ENCODE measurements around the gene OVOL1.
"Not testable (repeated sequence)": the region's sequence is repeated elsewhere in the genome, so short reads cannot be mapped to it uniquely, and the experiment has no call there.

The OVOL1 gene

DNA sequence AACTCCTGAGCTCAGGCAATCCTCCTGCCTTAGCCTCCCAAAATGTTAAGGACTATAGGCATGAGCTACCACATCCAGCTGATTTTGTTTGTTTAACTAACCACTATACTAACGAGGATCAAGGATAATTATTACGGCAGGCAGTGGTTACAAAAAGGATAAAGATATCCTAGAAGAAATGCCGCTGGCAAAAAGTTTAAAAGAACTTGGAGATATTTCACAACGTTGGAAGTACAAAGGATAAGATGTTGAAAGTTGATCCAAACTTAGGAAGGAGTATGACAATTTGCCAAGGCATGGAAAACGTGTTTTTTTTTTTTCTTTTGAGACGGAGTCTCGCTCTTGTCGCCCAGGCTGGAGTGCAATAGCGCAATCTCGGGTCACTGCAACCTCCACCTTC lies 19.5 kb upstream of the OVOL1 start:
- no peaks in the 10 kb centered on the region for H3K4me1 ChIP-seq (ENCODE audit: insufficient read depth, low read length)
- H3K9me3 ChIP-seq (ENCODE audit: insufficient read depth, low read depth, low read length) = no peaks in the 10 kb centered on the region
- no peaks in the 10 kb centered on the region for H3K27me3 ChIP-seq (ENCODE audit: insufficient read depth, low read length)
- no peaks in the 10 kb centered on the region for H3K36me3 ChIP-seq (ENCODE audit: insufficient read depth, low read depth, low read length)
- no peak overlapping the region for H3K27ac ChIP-seq (ENCODE audit: low read length)
- no peak overlapping the region for H3K4me3 ChIP-seq (ENCODE audit: low read length)
- H3K9ac ChIP-seq (ENCODE audit: low read depth, low read length) = no peak overlapping the region

DNA sequence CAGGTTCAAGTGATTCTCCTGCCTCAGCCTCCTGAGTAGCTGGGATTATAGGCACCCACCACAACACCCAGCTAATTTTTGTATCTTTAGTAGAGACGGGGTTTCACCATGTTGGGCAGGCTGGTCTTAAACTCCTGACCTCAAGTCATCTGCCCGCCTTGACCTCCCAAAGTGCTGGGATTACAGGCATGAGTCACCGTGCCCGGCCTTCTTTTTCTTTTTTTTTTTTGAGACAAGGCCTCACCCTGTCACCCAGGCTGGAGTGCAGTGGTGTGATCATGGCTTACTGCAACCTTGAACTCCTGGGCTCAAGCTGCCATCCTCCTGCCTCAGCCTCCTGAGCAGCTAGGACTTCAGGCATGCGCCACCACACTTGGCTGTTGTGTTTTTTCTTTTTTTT lies 19.1 kb upstream of the OVOL1 start:
- not testable (repeated sequence) for H3K4me1 ChIP-seq (ENCODE audit: insufficient read depth, low read length); H3K9me3 ChIP-seq (ENCODE audit: insufficient read depth, low read depth, low read length); H3K4me3 ChIP-seq (ENCODE audit: low read length); H3K36me3 ChIP-seq (ENCODE audit: insufficient read depth, low read depth, low read length); H3K27me3 ChIP-seq (ENCODE audit: insufficient read depth, low read length); H3K9ac ChIP-seq (ENCODE audit: low read depth, low read length); H3K27ac ChIP-seq (ENCODE audit: low read length)

DNA sequence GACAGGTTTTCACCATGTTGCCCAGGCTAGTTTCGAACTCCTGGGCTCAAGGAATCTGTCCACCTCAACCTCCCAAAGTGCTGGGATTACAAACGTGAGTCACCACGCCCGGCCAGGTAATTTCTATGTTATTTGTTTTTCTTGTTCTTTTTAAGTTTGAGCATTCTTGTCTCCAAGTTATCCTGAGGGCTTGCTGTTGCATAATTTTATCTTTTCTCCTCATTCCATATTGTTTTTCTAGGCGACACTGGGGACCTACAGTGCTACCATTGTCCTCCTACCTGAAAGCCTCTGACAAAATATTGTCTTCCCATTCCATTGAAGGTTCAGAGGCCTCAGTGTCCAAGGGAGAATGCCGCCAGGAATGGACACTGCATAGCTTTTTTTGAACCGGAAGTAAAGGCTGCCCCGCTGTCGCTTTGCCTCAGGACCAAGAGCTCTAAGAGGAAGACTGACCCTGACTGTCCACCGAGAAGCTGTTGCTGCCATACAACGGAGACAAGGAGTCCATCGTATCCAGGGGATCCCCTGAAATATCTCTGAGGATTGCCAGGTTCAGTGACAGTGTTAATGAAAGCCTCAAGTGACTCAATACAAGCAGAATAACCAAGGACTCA lies 15.8 kb upstream of the OVOL1 start:
- Histone ChIP-seq H3K36me3 (ENCODE audit: insufficient read depth, low read depth, low read length) (no peaks in the 10 kb centered on the region), H3K4me1 (ENCODE audit: insufficient read depth, low read length) (no peaks in the 10 kb centered on the region), H3K9me3 (ENCODE audit: insufficient read depth, low read depth, low read length) (no peaks in the 10 kb centered on the region), H3K9ac (ENCODE audit: low read depth, low read length) (no peak overlapping the region), H3K4me3 (ENCODE audit: low read length) (no peak overlapping the region), H3K27me3 (ENCODE audit: insufficient read depth, low read length) (no peaks in the 10 kb centered on the region), H3K27ac (ENCODE audit: low read length) (no peak overlapping the region)

DNA sequence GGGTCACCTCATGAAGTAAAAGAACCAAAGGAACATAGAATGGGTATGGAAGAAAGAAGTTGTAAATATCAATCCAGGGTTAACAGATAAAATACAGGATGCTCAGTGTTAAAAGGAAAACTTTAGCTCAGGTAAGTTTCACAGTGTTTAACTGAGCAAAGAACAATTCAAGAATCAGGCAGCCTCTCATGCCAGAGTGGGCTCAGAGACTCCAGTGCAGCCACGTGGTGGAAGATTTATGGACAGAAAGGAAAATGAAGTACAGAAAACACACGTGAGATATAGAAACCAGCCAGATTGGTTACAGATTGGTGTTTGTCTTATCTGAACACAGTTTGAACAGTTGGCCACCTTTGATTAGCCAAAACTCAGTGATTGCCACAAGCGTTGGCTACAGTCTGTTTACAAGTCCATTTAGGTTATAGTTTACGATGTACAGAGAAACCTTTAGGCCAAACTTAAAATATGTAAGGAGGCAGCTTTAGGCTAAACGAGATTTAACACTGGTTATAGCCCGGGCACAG lies 15.2 kb upstream of the OVOL1 start:
- Histone ChIP-seq H3K4me3 (ENCODE audit: low read length) (no peak overlapping the region), H3K27me3 (ENCODE audit: insufficient read depth, low read length) (no peaks in the 10 kb centered on the region), H3K4me1 (ENCODE audit: insufficient read depth, low read length) (no peaks in the 10 kb centered on the region), H3K9ac (ENCODE audit: low read depth, low read length) (no peak overlapping the region), H3K27ac (ENCODE audit: low read length) (no peak overlapping the region), H3K9me3 (ENCODE audit: insufficient read depth, low read depth, low read length) (no peaks in the 10 kb centered on the region), H3K36me3 (ENCODE audit: insufficient read depth, low read depth, low read length) (peaks cover 4% of the 10 kb centered on the region; the same call in 1 of the 2 replicates)

DNA sequence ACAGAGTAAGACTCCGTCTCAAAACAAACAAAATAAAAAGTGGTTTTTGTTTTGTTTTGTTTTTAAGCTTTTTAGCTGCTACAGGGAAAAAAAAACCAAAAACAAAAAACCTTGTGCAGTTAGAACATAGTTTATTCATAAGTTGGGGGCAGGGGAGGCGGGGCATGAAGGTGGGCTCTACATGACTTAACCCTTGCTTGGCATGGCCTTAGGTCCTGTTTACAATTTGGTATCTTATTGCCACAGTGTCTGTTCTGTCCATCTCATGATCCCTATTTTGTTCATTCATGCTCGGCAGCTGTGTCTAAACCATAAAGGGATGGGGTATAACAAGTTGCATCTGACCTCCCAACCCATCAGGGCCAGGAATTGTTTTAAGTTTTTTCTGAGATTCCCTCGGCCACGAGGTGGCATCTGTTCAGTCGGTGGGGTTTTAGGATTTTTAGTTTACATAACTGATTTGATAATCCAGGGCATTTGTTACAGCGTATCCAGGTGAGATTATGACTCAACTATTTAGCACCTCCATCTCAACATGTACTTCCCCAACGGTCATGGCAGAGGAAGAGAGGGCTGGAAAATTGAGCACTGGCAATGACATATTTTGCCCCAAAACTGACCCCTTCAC lies 13.0 kb upstream of the OVOL1 start:
- Histone ChIP-seq H3K9me3 (ENCODE audit: insufficient read depth, low read depth, low read length) (no peaks in the 10 kb centered on the region), H3K4me1 (ENCODE audit: insufficient read depth, low read length) (no peaks in the 10 kb centered on the region), H3K4me3 (ENCODE audit: low read length) (no peak overlapping the region), H3K27ac (ENCODE audit: low read length) (no peak overlapping the region), H3K36me3 (ENCODE audit: insufficient read depth, low read depth, low read length) (peaks cover 11% of the 10 kb centered on the region; the same call in 1 of the 2 replicates), H3K27me3 (ENCODE audit: insufficient read depth, low read length) (no peaks in the 10 kb centered on the region), H3K9ac (ENCODE audit: low read depth, low read length) (no peak overlapping the region)

DNA sequence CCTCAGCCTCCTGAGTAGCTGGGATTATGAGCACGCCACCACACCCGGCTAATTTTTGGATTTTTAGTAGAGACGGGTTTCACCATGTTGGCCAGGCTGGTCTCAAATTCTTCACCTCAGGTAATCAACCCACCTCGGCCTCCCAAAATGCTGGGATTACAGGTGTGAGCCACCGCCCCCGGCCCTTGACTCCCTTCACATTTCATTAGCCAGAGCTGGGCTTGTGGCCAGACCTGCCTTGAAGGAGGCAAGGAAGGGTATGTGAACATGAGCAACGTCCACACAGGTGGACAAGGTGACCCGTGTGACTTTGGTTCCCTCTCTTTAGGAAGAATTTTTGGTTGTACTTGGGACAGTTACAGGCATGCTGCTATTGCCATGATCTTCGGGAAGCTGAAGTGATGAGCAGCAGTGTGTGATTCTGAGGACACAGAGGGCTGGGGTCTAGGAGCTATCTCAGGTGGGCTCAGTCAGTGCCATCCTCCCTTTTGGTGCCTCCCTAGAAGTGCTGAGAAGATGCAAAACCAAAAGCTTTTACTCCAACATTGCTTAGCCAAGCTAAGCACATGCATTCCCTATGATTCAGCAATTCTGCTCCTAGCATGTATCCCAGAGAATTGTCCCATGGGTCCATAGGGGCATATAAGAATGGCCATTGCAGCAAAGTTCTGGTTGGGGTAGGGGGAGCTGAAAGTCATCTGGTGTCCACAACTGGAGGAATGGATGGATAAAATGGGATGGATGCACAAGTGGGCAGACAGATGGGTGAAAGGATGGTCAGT lies 12.1 kb upstream of the OVOL1 start:
- Histone ChIP-seq H3K9ac (ENCODE audit: low read depth, low read length) (no peak overlapping the region), H3K27me3 (ENCODE audit: insufficient read depth, low read length) (no peaks in the 10 kb centered on the region), H3K9me3 (ENCODE audit: insufficient read depth, low read depth, low read length) (no peaks in the 10 kb centered on the region), H3K4me1 (ENCODE audit: insufficient read depth, low read length) (no peaks in the 10 kb centered on the region), H3K27ac (ENCODE audit: low read length) (no peak overlapping the region), H3K4me3 (ENCODE audit: low read length) (no peak overlapping the region), H3K36me3 (ENCODE audit: insufficient read depth, low read depth, low read length) (peaks cover 11% of the 10 kb centered on the region; the same call in 1 of the 2 replicates)

DNA sequence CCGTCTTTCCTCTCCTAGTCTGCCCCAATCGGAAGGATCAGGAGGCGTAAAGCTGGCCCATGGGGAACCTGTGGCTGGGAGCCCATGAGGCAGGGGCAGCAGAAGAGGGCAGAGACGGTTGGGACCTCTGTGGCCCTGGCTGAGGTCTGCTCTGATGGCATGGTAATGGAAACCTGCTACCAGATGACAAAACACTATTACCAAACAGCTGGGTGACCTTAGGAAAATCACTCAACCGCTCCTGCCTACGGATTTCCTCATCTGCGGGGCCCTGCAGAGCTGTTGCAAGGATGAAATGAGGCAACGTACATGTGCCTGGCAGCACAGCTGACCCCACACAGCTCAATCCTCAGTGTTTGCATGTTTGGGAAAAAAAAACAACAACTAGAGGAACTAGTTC lies 10.7 kb upstream of the OVOL1 start:
- Histone ChIP-seq H3K9me3 (ENCODE audit: insufficient read depth, low read depth, low read length) (no peaks in the 10 kb centered on the region), H3K27ac (ENCODE audit: low read length) (no peak overlapping the region), H3K9ac (ENCODE audit: low read depth, low read length) (no peak overlapping the region)

DNA sequence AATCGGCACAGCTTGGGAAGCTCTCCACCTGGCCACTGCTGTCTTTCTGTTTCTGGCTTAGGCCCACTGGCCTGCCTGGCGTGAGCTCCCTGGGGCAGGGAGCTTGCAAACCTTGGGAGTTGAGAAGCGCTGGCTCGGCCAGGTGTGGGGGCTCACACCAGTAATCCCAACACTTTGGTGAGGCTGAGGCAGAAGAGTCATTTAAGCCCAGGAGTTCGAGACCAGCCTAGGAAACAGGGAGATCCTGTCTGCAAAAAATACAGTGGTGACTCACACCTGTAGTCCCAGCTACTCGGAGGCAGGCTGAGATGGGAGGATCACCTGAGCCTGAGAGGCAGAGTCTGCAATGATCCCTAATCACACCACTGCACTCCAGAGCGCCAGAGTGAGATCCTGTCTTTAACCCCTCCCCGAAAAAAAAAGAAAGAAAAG lies 10.1 kb upstream of the OVOL1 start:
- Histone ChIP-seq H3K9ac (ENCODE audit: low read depth, low read length) (no peak overlapping the region), H3K36me3 (ENCODE audit: insufficient read depth, low read depth, low read length) (peaks cover 11% of the 10 kb centered on the region; the same call in 1 of the 2 replicates), H3K27ac (ENCODE audit: low read length) (no peak overlapping the region), H3K4me1 (ENCODE audit: insufficient read depth, low read length) (no peaks in the 10 kb centered on the region), H3K27me3 (ENCODE audit: insufficient read depth, low read length) (peaks cover 9% of the 10 kb centered on the region), H3K4me3 (ENCODE audit: low read length) (no peak overlapping the region), H3K9me3 (ENCODE audit: insufficient read depth, low read depth, low read length) (no peaks in the 10 kb centered on the region)

More for the DNA sequence above, 10.7 kb upstream of the OVOL1 start:
- Histone ChIP-seq H3K36me3 (ENCODE audit: insufficient read depth, low read depth, low read length) (peaks cover 11% of the 10 kb centered on the region; the same call in 1 of the 2 replicates), H3K4me3 (ENCODE audit: low read length) (no peak overlapping the region), H3K27me3 (ENCODE audit: insufficient read depth, low read length) (peaks cover 5% of the 10 kb centered on the region; the same call in 1 of the 2 replicates), H3K4me1 (ENCODE audit: insufficient read depth, low read length) (no peaks in the 10 kb centered on the region)

DNA sequence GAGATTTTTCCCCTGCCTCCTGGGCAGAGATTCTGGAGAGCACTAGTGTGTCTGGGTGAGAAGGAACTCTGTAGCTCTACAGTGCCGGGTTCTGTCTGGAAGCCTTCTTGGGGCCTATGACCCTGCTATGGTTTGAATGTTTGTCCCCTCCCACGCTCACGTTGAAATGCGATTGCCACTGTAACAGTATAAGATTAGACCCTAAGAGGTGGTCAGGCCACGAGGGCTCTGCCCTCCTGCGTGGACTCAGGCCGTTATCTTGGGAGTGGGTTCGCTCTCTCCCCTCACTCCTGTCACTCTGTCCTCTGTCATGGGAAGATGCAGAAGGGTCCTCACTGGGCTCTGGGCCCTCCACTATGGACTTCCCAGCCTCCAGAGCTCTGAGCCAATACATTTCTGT lies 9.6 kb upstream of the OVOL1 start:
- Histone ChIP-seq H3K27ac (ENCODE audit: low read length) (no peak overlapping the region), H3K36me3 (ENCODE audit: insufficient read depth, low read depth, low read length) (peaks cover 11% of the 10 kb centered on the region; the same call in 1 of the 2 replicates), H3K9ac (ENCODE audit: low read depth, low read length) (no peak overlapping the region; the same call in 1 of the 2 replicates), H3K27me3 (ENCODE audit: insufficient read depth, low read length) (peaks cover 14% of the 10 kb centered on the region), H3K9me3 (ENCODE audit: insufficient read depth, low read depth, low read length) (no peaks in the 10 kb centered on the region), H3K4me1 (ENCODE audit: insufficient read depth, low read length) (no peaks in the 10 kb centered on the region), H3K4me3 (ENCODE audit: low read length) (no peak overlapping the region)

DNA sequence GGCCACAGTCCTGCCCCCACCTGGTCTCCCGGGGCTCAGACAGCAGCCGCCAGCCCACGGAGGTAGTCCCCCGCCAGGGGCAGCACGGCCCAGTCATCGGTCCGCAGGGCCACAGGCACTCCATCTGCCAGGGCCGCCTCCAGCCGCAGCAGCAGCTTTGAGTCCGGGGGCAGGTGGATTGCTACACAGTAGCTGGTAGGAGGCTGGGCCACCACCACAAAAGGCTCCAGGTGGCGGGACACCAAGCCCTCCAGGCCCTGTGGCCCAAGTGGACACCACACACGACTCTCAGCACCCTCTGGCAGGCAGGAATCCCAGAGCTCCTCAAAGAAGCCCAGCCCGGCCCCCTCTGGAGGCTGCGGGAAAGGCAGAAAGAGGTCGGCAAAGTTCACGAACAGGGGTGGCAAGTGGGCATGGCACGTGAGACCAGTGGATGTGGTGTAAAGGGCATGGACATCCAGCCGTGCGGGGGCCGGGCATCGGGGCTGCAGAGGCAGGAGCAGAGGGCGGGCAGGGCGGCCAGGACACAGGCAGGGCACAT lies 9.0 kb upstream of the OVOL1 start:
- Histone ChIP-seq H3K27me3 (ENCODE audit: insufficient read depth, low read length) (peaks cover 20% of the 10 kb centered on the region), H3K9me3 (ENCODE audit: insufficient read depth, low read depth, low read length) (no peaks in the 10 kb centered on the region), H3K4me1 (ENCODE audit: insufficient read depth, low read length) (no peaks in the 10 kb centered on the region), H3K9ac (ENCODE audit: low read depth, low read length) (no peak overlapping the region), H3K36me3 (ENCODE audit: insufficient read depth, low read depth, low read length) (peaks cover 11% of the 10 kb centered on the region; the same call in 1 of the 2 replicates), H3K4me3 (ENCODE audit: low read length) (no peak overlapping the region), H3K27ac (ENCODE audit: low read length) (no peak overlapping the region)

DNA sequence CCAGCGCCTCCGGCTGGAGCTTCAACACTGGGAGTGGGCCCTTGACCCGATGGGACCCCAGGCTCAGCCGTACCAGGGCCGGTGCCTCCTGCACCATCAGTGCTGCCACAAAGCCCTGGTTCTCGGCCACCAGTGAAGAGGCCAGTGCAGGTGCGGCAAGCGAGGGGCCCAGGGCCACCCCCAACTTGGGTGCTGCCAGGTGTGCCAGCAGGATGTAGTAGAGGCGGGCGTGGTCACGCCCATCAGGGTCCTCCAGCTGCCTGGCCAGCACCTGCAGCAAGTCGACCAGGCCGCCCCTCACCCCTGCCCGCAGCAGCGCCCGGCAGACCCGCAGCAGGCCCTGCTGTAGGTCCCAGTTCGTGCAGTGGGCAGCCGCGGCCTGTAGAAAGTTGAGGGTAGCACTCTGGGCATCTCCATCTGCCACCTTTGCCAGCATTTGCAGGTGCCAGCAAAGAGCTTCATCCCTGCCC lies 8.4 kb upstream of the OVOL1 start:
- Histone ChIP-seq H3K9ac (ENCODE audit: low read depth, low read length) (no peak overlapping the region), H3K9me3 (ENCODE audit: insufficient read depth, low read depth, low read length) (no peaks in the 10 kb centered on the region)

More for the DNA sequence above, 8.4 kb upstream of the OVOL1 start:
- peaks cover 26% of the 10 kb centered on the region for H3K27me3 ChIP-seq (ENCODE audit: insufficient read depth, low read length)
- H3K4me3 ChIP-seq (ENCODE audit: low read length) = no peak overlapping the region
- no peak overlapping the region for H3K27ac ChIP-seq (ENCODE audit: low read length)
- H3K4me1 ChIP-seq (ENCODE audit: insufficient read depth, low read length) = no peaks in the 10 kb centered on the region
- H3K36me3 ChIP-seq (ENCODE audit: insufficient read depth, low read depth, low read length) = peaks cover 11% of the 10 kb centered on the region; the same call in 1 of the 2 replicates
